ENCODE data around the gene ARHGAP29.

DNA sequence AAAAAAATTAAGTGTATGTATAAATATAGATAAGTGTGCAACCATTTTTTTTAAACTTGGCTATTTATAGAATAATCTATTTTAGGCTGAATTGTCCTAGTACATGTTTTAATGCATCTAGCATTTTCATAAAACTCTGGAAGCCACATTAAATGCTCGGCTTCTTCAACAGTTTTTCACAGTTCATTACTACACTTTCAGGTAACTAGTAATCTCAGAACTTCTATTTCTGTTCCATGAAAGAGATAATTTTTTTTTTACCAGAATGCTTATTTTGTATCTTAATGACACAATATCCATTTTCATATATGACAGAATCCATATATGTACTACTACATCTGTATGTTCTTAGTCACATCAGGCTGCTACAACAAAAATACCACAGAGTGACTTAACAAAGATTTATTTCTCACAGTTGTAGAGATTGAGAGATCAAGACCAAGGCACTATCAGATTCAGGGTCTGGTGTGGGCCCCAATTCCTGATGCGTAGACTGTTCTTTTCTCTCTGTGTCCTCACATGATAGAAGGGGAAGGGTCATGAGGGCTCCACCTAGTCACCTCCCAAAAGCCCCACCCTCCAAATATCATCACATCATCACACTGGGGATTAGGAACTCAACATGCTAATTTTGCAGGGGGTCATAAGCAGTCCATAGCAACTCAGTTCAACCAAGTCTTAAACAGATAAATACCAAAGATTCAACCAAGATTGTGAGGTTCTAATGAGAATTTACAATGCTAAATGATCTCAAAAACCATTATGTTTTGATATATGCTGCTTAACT lies 43.1 kb downstream of the ARHGAP29 start:
- TF ChIP-seq, protein P1, sequence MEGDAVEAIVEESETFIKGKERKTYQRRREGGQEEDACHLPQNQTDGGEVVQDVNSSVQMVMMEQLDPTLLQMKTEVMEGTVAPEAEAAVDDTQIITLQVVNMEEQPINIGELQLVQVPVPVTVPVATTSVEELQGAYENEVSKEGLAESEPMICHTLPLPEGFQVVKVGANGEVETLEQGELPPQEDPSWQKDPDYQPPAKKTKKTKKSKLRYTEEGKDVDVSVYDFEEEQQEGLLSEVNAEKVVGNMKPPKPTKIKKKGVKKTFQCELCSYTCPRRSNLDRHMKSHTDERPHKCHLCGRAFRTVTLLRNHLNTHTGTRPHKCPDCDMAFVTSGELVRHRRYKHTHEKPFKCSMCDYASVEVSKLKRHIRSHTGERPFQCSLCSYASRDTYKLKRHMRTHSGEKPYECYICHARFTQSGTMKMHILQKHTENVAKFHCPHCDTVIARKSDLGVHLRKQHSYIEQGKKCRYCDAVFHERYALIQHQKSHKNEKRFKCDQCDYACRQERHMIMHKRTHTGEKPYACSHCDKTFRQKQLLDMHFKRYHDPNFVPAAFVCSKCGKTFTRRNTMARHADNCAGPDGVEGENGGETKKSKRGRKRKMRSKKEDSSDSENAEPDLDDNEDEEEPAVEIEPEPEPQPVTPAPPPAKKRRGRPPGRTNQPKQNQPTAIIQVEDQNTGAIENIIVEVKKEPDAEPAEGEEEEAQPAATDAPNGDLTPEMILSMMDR (conservative IDR thresholded peaks at IDR 0.05; ENCODE audit: low read depth in 2 of 2): no peak
- TF ChIP-seq, protein P2, sequence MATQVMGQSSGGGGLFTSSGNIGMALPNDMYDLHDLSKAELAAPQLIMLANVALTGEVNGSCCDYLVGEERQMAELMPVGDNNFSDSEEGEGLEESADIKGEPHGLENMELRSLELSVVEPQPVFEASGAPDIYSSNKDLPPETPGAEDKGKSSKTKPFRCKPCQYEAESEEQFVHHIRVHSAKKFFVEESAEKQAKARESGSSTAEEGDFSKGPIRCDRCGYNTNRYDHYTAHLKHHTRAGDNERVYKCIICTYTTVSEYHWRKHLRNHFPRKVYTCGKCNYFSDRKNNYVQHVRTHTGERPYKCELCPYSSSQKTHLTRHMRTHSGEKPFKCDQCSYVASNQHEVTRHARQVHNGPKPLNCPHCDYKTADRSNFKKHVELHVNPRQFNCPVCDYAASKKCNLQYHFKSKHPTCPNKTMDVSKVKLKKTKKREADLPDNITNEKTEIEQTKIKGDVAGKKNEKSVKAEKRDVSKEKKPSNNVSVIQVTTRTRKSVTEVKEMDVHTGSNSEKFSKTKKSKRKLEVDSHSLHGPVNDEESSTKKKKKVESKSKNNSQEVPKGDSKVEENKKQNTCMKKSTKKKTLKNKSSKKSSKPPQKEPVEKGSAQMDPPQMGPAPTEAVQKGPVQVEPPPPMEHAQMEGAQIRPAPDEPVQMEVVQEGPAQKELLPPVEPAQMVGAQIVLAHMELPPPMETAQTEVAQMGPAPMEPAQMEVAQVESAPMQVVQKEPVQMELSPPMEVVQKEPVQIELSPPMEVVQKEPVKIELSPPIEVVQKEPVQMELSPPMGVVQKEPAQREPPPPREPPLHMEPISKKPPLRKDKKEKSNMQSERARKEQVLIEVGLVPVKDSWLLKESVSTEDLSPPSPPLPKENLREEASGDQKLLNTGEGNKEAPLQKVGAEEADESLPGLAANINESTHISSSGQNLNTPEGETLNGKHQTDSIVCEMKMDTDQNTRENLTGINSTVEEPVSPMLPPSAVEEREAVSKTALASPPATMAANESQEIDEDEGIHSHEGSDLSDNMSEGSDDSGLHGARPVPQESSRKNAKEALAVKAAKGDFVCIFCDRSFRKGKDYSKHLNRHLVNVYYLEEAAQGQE (IDR thresholded peaks at IDR 0.05; ENCODE audit: unreplicated experiment): no peak
- TF ChIP-seq ZNF331 (CRISPR knock-in tag; IDR thresholded peaks at IDR 0.05; ENCODE audit: low read depth): no peak
- no peak for TF ChIP-seq POLR2AphosphoS5 (IDR thresholded peaks at IDR 0.05; ENCODE audit: low read depth)
- TF ChIP-seq EZH2 (IDR thresholded peaks at IDR 0.05; ENCODE audit: low read depth, unreplicated experiment): no peak
- TF ChIP-seq CREB1 (CRISPR knock-in tag; IDR thresholded peaks at IDR 0.05; ENCODE audit: low read depth): no peak
- TF ChIP-seq JUNB (IDR thresholded peaks at IDR 0.05; ENCODE audit: unreplicated experiment): no peak
- TF ChIP-seq, protein P3, sequence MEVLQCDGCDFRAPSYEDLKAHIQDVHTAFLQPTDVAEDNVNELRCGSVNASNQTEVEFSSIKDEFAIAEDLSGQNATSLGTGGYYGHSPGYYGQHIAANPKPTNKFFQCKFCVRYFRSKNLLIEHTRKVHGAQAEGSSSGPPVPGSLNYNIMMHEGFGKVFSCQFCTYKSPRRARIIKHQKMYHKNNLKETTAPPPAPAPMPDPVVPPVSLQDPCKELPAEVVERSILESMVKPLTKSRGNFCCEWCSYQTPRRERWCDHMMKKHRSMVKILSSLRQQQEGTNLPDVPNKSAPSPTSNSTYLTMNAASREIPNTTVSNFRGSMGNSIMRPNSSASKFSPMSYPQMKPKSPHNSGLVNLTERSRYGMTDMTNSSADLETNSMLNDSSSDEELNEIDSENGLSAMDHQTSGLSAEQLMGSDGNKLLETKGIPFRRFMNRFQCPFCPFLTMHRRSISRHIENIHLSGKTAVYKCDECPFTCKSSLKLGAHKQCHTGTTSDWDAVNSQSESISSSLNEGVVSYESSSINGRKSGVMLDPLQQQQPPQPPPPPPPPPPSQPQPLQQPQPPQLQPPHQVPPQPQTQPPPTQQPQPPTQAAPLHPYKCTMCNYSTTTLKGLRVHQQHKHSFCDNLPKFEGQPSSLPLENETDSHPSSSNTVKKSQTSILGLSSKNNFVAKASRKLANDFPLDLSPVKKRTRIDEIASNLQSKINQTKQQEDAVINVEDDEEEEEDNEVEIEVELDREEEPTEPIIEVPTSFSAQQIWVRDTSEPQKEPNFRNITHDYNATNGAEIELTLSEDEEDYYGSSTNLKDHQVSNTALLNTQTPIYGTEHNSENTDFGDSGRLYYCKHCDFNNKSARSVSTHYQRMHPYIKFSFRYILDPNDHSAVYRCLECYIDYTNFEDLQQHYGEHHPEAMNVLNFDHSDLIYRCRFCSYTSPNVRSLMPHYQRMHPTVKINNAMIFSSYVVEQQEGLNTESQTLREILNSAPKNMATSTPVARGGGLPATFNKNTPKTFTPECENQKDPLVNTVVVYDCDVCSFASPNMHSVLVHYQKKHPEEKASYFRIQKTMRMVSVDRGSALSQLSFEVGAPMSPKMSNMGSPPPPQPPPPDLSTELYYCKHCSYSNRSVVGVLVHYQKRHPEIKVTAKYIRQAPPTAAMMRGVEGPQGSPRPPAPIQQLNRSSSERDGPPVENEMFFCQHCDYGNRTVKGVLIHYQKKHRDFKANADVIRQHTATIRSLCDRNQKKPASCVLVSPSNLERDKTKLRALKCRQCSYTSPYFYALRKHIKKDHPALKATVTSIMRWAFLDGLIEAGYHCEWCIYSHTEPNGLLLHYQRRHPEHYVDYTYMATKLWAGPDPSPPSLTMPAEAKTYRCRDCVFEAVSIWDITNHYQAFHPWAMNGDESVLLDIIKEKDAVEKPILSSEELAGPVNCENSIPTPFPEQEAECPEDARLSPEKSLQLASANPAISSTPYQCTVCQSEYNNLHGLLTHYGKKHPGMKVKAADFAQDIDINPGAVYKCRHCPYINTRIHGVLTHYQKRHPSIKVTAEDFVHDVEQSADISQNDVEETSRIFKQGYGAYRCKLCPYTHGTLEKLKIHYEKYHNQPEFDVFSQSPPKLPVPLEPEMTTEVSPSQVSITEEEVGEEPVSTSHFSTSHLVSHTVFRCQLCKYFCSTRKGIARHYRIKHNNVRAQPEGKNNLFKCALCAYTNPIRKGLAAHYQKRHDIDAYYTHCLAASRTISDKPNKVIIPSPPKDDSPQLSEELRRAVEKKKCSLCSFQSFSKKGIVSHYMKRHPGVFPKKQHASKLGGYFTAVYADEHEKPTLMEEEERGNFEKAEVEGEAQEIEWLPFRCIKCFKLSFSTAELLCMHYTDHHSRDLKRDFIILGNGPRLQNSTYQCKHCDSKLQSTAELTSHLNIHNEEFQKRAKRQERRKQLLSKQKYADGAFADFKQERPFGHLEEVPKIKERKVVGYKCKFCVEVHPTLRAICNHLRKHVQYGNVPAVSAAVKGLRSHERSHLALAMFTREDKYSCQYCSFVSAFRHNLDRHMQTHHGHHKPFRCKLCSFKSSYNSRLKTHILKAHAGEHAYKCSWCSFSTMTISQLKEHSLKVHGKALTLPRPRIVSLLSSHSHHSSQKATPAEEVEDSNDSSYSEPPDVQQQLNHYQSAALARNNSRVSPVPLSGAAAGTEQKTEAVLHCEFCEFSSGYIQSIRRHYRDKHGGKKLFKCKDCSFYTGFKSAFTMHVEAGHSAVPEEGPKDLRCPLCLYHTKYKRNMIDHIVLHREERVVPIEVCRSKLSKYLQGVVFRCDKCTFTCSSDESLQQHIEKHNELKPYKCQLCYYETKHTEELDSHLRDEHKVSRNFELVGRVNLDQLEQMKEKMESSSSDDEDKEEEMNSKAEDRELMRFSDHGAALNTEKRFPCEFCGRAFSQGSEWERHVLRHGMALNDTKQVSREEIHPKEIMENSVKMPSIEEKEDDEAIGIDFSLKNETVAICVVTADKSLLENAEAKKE (CRISPR knock-in tag; IDR thresholded peaks at IDR 0.05): no peak
- TF ChIP-seq, protein P4, sequence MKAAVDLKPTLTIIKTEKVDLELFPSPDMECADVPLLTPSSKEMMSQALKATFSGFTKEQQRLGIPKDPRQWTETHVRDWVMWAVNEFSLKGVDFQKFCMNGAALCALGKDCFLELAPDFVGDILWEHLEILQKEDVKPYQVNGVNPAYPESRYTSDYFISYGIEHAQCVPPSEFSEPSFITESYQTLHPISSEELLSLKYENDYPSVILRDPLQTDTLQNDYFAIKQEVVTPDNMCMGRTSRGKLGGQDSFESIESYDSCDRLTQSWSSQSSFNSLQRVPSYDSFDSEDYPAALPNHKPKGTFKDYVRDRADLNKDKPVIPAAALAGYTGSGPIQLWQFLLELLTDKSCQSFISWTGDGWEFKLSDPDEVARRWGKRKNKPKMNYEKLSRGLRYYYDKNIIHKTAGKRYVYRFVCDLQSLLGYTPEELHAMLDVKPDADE (IDR thresholded peaks at IDR 0.05): no peak

Data from GM23338 (cell line).